ENCODE measurements around the gene CDK17.

The CDK17 gene

GRCh38 chr12:96237465-96238077 lies 162.7 kb downstream of the CDK17 start:
- peak; percentile 45 for DNase-seq (ENCODE audit: low read depth)

GRCh38 chr12:96237035-96237434 lies 163.2 kb downstream of the CDK17 start:
- no peak for DNase-seq (ENCODE audit: low read depth)

GRCh38 chr12:96236221-96236822 lies 163.9 kb downstream of the CDK17 start:
- DNase-seq (ENCODE audit: low read depth) = no peak

GRCh38 chr12:96235484-96235826 lies 164.8 kb downstream of the CDK17 start:
- DNase-seq (ENCODE audit: low read depth) = no peak

- DNase-seq (ENCODE audit: low read depth) = no peak
Measured at GRCh38 chr12:96234591-96235483, 165.4 kb downstream of the CDK17 start.

- no peak for DNase-seq (ENCODE audit: low read depth)
Measured at GRCh38 chr12:96233939-96234461, 166.2 kb downstream of the CDK17 start.

- DNase-seq (ENCODE audit: low read depth) = no peak
Measured at GRCh38 chr12:96233168-96233567, 167.1 kb downstream of the CDK17 start.

GRCh38 chr12:96230646-96231045 lies 169.6 kb downstream of the CDK17 start:
- no peak for DNase-seq (ENCODE audit: low read depth)

GRCh38 chr12:96228566-96229248 lies 171.5 kb downstream of the CDK17 start:
- no peak for DNase-seq (ENCODE audit: low read depth)

All from activated T-helper 1 cell treated with Interleukin-2 at 50 U/mL for 16 hours (primary cell).